GM12892 (cell line): Measurements from ENCODE around the gene CAGE1.

Experiments
- POLR2A ChIP-seq: IDR thresholded peaks from 2 replicates; pipeline ENCODE4 v1.6.1; 2011; ENCODE audit warnings: low read depth, low read length, control low read depth
- POLR2AphosphoS5 ChIP-seq: IDR thresholded peaks from 2 replicates; pipeline ENCODE4 v1.6.1; 2011; ENCODE audit warnings: low read depth, low read length, control low read depth
- TAF1 ChIP-seq: IDR thresholded peaks from 2 replicates; pipeline ENCODE4 v1.6.1; 2011; ENCODE audit warnings: low read depth, mild to moderate bottlenecking, control low read depth, low read length, borderline replicate concordance

DNA sequence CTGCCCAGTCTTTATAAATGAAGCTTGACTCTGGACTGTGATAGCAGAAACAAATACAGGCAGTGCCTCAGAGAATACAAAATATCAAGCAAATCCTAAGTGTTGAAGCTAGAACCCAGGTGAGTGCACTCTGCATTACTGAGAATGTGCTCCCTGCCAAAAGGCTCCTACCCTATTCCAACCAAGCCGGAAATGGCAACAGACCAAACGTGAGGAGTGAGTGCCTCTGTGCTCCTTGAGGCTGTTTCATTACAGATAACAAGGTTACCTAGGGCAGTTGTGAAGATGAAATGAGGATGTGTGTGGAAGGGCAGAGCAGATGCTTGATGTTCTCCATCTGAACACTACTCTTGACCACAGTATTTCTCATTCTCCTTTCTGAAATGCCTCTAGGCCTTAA is 105.9 kb downstream of the CAGE1 start:
- TF ChIP-seq POLR2AphosphoS5 (no peak), POLR2A (no peak), TAF1 (no peak)
